SK-N-SH (cell line): ENCODE measurements around the gene SH2D3C. TPM values are rescaled to one million over a fixed set of nuclear protein-coding genes. Genes with fewer than 3 reads are reported as not detected.

ENCODE experiments used
- CTCF ChIA-PET: fragments of 300-600, 350-600 bp; formaldehyde crosslinking; extraction: SDS; loops from one replicate; lab custom pipeline; 2021; lab: Yijun Ruan, JAX
- POLR2A ChIA-PET: fragments of 350-600 bp; sonication (Branson Sonifier 250); formaldehyde crosslinking; extraction: SDS; loops from one replicate; lab custom pipeline; 2020; ENCODE audit warnings: antibody characterized with exemption, inconsistent platforms; lab: Yijun Ruan, JAX
- DNase-seq: peaks from one replicate; pipeline ENCODE4 v3.0.0; 2012
- H2AFZ ChIP-seq: fragments of 200-600 bp; sonication (generic); 2 replicates; pipeline ENCODE4 v1.8.1; 2016; ENCODE audit warnings: antibody characterized with exemption, mild to moderate bottlenecking, low read depth
- H3F3A ChIP-seq: fragments of 200-600 bp; sonication (generic); replicated peaks from 2 replicates; pipeline ENCODE3; 2016; ENCODE audit warnings: antibody characterized with exemption, mild to moderate bottlenecking; ENCODE audit not compliant: insufficient read depth
- H3K27ac ChIP-seq, 2 experiments: fragments of 200-500 bp in 1 of 2; fragments of 200-600 bp in 1 of 2; sonication (Bioruptor generic) in 1 of 2; sonication (generic), shearing (Covaris generic) in 1 of 2; 2 replicates each; pipeline versions ENCODE4 v1.5.1 to v1.6.1; 2014 to 2016; ENCODE audit warnings: low read depth in 2 of 2, inconsistent platforms in 1 of 2, low read length in 1 of 2, mild to moderate bottlenecking in 1 of 2, mixed read lengths in 1 of 2
- H3K27me3 ChIP-seq: fragments of 200-600 bp; sonication (generic), shearing (Covaris generic); 2 replicates; pipeline ENCODE4 v1.6.1; 2016; ENCODE audit warnings: mixed run types; ENCODE audit not compliant: insufficient read depth
- H3K36me3 ChIP-seq, 2 experiments: fragments of 200-500 bp in 1 of 2; fragments of 200-600 bp in 1 of 2; sonication (Bioruptor generic) in 1 of 2; sonication (generic) in 1 of 2; replicated peaks in 1 of 2; 2 replicates each; pipeline versions ENCODE3 to v1.5.1; 2014 to 2016; ENCODE audit warnings: low read length in 1 of 2, mild to moderate bottlenecking in 1 of 2; ENCODE audit not compliant: insufficient read depth in 2 of 2, control insufficient read depth in 1 of 2
- H3K4me1 ChIP-seq, 2 experiments: fragments of 200-500 bp in 1 of 2; fragments of 200-600 bp in 1 of 2; sonication (Bioruptor generic) in 1 of 2; sonication (generic), shearing (Covaris generic) in 1 of 2; 2 replicates each; pipeline versions ENCODE4 v1.5.1 to v1.6.1; 2014 to 2016; ENCODE audit warnings: low read depth in 1 of 2, low read length in 1 of 2, mixed run types in 1 of 2; ENCODE audit not compliant: insufficient read depth in 2 of 2, control insufficient read depth in 1 of 2
- H3K4me2 ChIP-seq: fragments of 200-600 bp; sonication (generic), shearing (Covaris generic); 2 replicates; pipeline ENCODE4 v1.6.1; 2017; ENCODE audit warnings: mixed run types
- H3K4me3 ChIP-seq, 2 experiments: fragments of 200-500 bp in 1 of 2; fragments of 200-600 bp in 1 of 2; sonication (Bioruptor generic) in 1 of 2; sonication (generic), shearing (Covaris generic) in 1 of 2; 2 replicates each; pipeline versions ENCODE4 v1.5.1 to v1.8.1; 2014 to 2016; ENCODE audit warnings: low read depth in 2 of 2, inconsistent platforms in 1 of 2, low read length in 1 of 2, mild to moderate bottlenecking in 1 of 2, mixed read lengths in 1 of 2, moderate library complexity in 1 of 2
- H3K79me2 ChIP-seq: fragments of 200-600 bp; sonication (generic); 2 replicates; pipeline ENCODE4 v1.8.1; 2017; ENCODE audit warnings: mild to moderate bottlenecking; ENCODE audit not compliant: insufficient read depth
- H3K9ac ChIP-seq: fragments of 200-600 bp; sonication (generic); 2 replicates; pipeline ENCODE4 v1.6.1; 2017; ENCODE audit warnings: mixed run types
- H3K9me2 ChIP-seq: fragments of 200-600 bp; sonication (generic); 2 replicates; pipeline ENCODE4 v1.6.1; 2017; ENCODE audit warnings: mixed run types
- H3K9me3 ChIP-seq: fragments of 200-600 bp; sonication (generic); 2 replicates; pipeline ENCODE4 v1.6.1; 2017; ENCODE audit warnings: mixed run types, mild to moderate bottlenecking, moderate library complexity
- H4K20me1 ChIP-seq: fragments of 200-600 bp; sonication (generic); 2 replicates; pipeline ENCODE4 v1.6.1; 2017; ENCODE audit warnings: mild to moderate bottlenecking, mixed run types; ENCODE audit not compliant: insufficient read depth
- CHD2 ChIP-seq: fragments of 150-350 bp; IDR thresholded peaks from 2 replicates; pipeline ENCODE4 v1.6.1; 2018; ENCODE audit warnings: low read length; ENCODE audit not compliant: partially characterized antibody
- ELF1 ChIP-seq: IDR thresholded peaks from 2 replicates; pipeline ENCODE4 v1.4.0; 2012
- EP300 ChIP-seq, 2 experiments: IDR thresholded peaks; 2 replicates each; pipeline versions ENCODE4 v1.4.0 to v1.6.1; 2012; ENCODE audit warnings: borderline replicate concordance in 1 of 2, low read depth in 1 of 2, low read length in 1 of 2
- FOXJ3 ChIP-seq: sonication (generic); formaldehyde crosslinking; IDR thresholded peaks from 2 replicates; pipeline ENCODE4 v1.5.1; 2020; ENCODE audit warnings: mild to moderate bottlenecking, missing genetic modification reagents
- GABPA ChIP-seq: IDR thresholded peaks from 2 replicates; pipeline ENCODE4 v1.4.0; 2012; ENCODE audit warnings: low read depth, mild to moderate bottlenecking
- GATA2 ChIP-seq: sonication (generic); formaldehyde crosslinking; IDR thresholded peaks from 2 replicates; pipeline ENCODE4 v1.5.0; 2020; ENCODE audit warnings: mild to moderate bottlenecking, missing genetic modification reagents
- JUND ChIP-seq: IDR thresholded peaks from 2 replicates; pipeline ENCODE4 v1.4.0; 2012
- MAX ChIP-seq: IDR thresholded peaks from 2 replicates; pipeline ENCODE4 v1.4.0; 2012; ENCODE audit warnings: low read depth
- MEF2A ChIP-seq: IDR thresholded peaks from 2 replicates; pipeline ENCODE4 v1.4.0; 2012; ENCODE audit warnings: low read depth, borderline replicate concordance
- NFIC ChIP-seq: IDR thresholded peaks from 2 replicates; pipeline ENCODE4 v1.4.0; 2012; ENCODE audit warnings: borderline replicate concordance
- PBX3 ChIP-seq: IDR thresholded peaks from 2 replicates; pipeline ENCODE4; 2012
- RAD21 ChIP-seq: IDR thresholded peaks from 2 replicates; pipeline ENCODE4 v1.6.1; 2012; ENCODE audit warnings: mild to moderate bottlenecking, low read length
- RCOR1 ChIP-seq: fragments of 150-350 bp; IDR thresholded peaks from 2 replicates; pipeline ENCODE4 v1.6.1; 2017; ENCODE audit warnings: antibody characterized with exemption, low read length
- RFX5 ChIP-seq: IDR thresholded peaks from 2 replicates; pipeline ENCODE4 v1.6.1; 2012; ENCODE audit warnings: mild to moderate bottlenecking, improper control_type of control experiment, low read length
- RXRA ChIP-seq: IDR thresholded peaks from 2 replicates; pipeline ENCODE4 v1.4.0; 2012; ENCODE audit warnings: low read depth, mild to moderate bottlenecking, borderline replicate concordance
- SMC3 ChIP-seq: IDR thresholded peaks from 2 replicates; pipeline ENCODE4 v1.6.1; 2012; ENCODE audit warnings: low read depth, low read length, improper control_type of control experiment
- TCF12 ChIP-seq: IDR thresholded peaks from 2 replicates; pipeline ENCODE4 v1.4.0; 2012
- TEAD4 ChIP-seq: IDR thresholded peaks from 2 replicates; pipeline ENCODE4 v1.4.0; 2012; ENCODE audit warnings: mild to moderate bottlenecking, borderline replicate concordance; ENCODE audit not compliant: insufficient read depth
- YY1 ChIP-seq: IDR thresholded peaks from 2 replicates; pipeline ENCODE4 v1.4.0; 2012; ENCODE audit warnings: low read depth, mild to moderate bottlenecking
- WGBS: methylation state at CpG from one replicate; pipeline ENCODE4 v1.1.6; 2017; ENCODE audit warnings: low lambda C conversion rate; 5-methylcytosine and 5-hydroxymethylcytosine counted together
- polyA plus RNA-seq, 3 experiments: library from polyadenylated mRNA; depleted of rRNA; stranded (reverse); fragments of >200 nt; gene quantifications; 2 replicates each; pipeline ENCODE4 v1.2.3, GENCODE V29; 2012
- TF ChIP-seq, protein P1 (sequence below): fragments of 150-350 bp; IDR thresholded peaks from 2 replicates; pipeline ENCODE4 v1.6.1; 2017; ENCODE audit warnings: antibody characterized with exemption, low read length, low read depth, borderline replicate concordance
- TF ChIP-seq, protein P2 (sequence below): IDR thresholded peaks from 2 replicates; pipeline ENCODE4 v1.4.0; 2012; ENCODE audit warnings: low read depth, borderline replicate concordance
- TF ChIP-seq, protein P3 (sequence below): IDR thresholded peaks from 2 replicates; pipeline ENCODE4 v1.4.0; 2012; ENCODE audit warnings: low read depth, borderline replicate concordance
- TF ChIP-seq, protein P4 (sequence below): fragments of 200-600 bp; sonication (generic); IDR thresholded peaks from 2 replicates; pipeline ENCODE4 v1.6.1; 2017; ENCODE audit warnings: antibody characterized with exemption, mild to moderate bottlenecking, moderate library complexity

Gene SH2D3C
- polyA plus RNA-seq, 1 of the 3 experiments (the other 2 are of a cell fraction): 0.15 TPM

GRCh38 chr9:127721391-127721821, 57.1 kb downstream of the SH2D3C start:
- no peaks in the 10 kb centered on the region for H3K9me2 ChIP-seq
- 88% methylated on average over 3 of the region's 11 CpGs for WGBS
- no peak overlapping the region for H2AFZ ChIP-seq
- POLR2A ChIA-PET: interaction anchor here (1.0 kb wide), 1 partner anchor 13 kb away, joined by 3 read pairs; no protein-coding TSS in a partner anchor
- H3K9ac ChIP-seq: no peak overlapping the region
- H3K4me3 ChIP-seq: no peak overlapping the region
- no peak for DNase-seq
- peaks cover 0 to 10% of the 10 kb centered on the region in 2 experiments; a peak in 1 of 4 replicates for H3K4me1 ChIP-seq
- TF ChIP-seq RAD21 (no peak), ELF1 (no peak), RCOR1 (no peak), GABPA (no peak), CHD2 (no peak), YY1 (no peak), MAX (no peak)
- TF ChIP-seq, protein P1, sequence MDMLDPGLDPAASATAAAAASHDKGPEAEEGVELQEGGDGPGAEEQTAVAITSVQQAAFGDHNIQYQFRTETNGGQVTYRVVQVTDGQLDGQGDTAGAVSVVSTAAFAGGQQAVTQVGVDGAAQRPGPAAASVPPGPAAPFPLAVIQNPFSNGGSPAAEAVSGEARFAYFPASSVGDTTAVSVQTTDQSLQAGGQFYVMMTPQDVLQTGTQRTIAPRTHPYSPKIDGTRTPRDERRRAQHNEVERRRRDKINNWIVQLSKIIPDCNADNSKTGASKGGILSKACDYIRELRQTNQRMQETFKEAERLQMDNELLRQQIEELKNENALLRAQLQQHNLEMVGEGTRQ: no peak
- H3K27me3 ChIP-seq: no peaks in the 10 kb centered on the region
- no peaks in the 10 kb centered on the region for H3K79me2 ChIP-seq
- no peaks in the 10 kb centered on the region for H3K36me3 ChIP-seq
- peaks cover 3% of the 10 kb centered on the region for H3F3A ChIP-seq
- no peaks in the 10 kb centered on the region for H4K20me1 ChIP-seq
- CTCF ChIA-PET: interaction anchor here (2.4 kb wide), 1 partner anchor 13 kb away, joined by 17 read pairs; the partner anchor contains the start of gene TOR2A
- H3K9me3 ChIP-seq: no peaks in the 10 kb centered on the region
- no peak overlapping the region for H3K4me2 ChIP-seq
- H3K27ac ChIP-seq: no peak overlapping the region

DNA sequence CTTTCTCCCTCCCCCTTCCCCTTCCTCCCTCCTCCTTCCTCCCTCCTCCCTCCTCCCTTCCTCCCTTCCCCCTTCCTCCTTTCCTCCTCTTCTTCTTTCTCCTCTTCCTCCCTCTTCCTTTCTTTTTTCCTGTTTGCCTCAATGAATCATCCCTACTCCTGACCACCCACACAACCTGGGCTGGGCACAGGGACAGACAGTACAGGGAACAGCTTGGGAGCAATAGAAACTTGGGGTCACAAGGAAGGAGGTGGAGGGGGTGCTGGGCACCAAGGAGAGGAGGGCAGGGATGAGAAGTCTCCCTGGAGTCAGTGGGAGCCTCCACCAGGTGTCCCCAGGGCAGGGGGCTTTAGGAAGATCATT, 57.6 kb downstream of the SH2D3C start:
- H3K79me2 ChIP-seq: no peaks in the 10 kb centered on the region
- H3F3A ChIP-seq: peaks cover 3% of the 10 kb centered on the region
- CTCF ChIA-PET: interaction anchor here (1.2 to 1.4 kb wide), 2 partner anchors 14 to 134 kb away, joined by 3 to 5 read pairs; partner anchors contain the start of gene TOR2A
- no peak for DNase-seq
- no peak overlapping the region for H3K4me3 ChIP-seq
- H3K4me2 ChIP-seq: no peak overlapping the region
- H3K9ac ChIP-seq: no peak overlapping the region
- no peaks in the 10 kb centered on the region for H4K20me1 ChIP-seq
- no peaks in the 10 kb centered on the region for H3K36me3 ChIP-seq
- no peak overlapping the region for H3K27ac ChIP-seq
- no peaks in the 10 kb centered on the region for H3K27me3 ChIP-seq
- peaks cover 0 to 15% of the 10 kb centered on the region in 2 experiments; a peak in 1 of 4 replicates for H3K4me1 ChIP-seq
- H2AFZ ChIP-seq: no peak overlapping the region
- TF ChIP-seq EP300 (IDR thresholded peaks at IDR 0.05; ENCODE audit: borderline replicate concordance in 1 of 2, low read depth in 1 of 2, low read length in 1 of 2) (no peak), RFX5 (no peak), FOXJ3 (CRISPR knock-in tag) (no peak), ELF1 (no peak), GATA2 (no peak), RCOR1 (no peak), MEF2A (no peak), NFIC (no peak), RXRA (no peak), TCF12 (no peak), YY1 (no peak), PBX3 (no peak), SMC3 (no peak), JUND (no peak), RAD21 (no peak), TEAD4 (no peak)
- TF ChIP-seq, protein P2, sequence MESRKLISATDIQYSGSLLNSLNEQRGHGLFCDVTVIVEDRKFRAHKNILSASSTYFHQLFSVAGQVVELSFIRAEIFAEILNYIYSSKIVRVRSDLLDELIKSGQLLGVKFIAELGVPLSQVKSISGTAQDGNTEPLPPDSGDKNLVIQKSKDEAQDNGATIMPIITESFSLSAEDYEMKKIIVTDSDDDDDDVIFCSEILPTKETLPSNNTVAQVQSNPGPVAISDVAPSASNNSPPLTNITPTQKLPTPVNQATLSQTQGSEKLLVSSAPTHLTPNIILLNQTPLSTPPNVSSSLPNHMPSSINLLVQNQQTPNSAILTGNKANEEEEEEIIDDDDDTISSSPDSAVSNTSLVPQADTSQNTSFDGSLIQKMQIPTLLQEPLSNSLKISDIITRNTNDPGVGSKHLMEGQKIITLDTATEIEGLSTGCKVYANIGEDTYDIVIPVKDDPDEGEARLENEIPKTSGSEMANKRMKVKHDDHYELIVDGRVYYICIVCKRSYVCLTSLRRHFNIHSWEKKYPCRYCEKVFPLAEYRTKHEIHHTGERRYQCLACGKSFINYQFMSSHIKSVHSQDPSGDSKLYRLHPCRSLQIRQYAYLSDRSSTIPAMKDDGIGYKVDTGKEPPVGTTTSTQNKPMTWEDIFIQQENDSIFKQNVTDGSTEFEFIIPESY: no peak
- TF ChIP-seq, protein P3, sequence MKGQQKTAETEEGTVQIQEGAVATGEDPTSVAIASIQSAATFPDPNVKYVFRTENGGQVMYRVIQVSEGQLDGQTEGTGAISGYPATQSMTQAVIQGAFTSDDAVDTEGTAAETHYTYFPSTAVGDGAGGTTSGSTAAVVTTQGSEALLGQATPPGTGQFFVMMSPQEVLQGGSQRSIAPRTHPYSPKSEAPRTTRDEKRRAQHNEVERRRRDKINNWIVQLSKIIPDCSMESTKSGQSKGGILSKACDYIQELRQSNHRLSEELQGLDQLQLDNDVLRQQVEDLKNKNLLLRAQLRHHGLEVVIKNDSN: no peak
- TF ChIP-seq, protein P4, sequence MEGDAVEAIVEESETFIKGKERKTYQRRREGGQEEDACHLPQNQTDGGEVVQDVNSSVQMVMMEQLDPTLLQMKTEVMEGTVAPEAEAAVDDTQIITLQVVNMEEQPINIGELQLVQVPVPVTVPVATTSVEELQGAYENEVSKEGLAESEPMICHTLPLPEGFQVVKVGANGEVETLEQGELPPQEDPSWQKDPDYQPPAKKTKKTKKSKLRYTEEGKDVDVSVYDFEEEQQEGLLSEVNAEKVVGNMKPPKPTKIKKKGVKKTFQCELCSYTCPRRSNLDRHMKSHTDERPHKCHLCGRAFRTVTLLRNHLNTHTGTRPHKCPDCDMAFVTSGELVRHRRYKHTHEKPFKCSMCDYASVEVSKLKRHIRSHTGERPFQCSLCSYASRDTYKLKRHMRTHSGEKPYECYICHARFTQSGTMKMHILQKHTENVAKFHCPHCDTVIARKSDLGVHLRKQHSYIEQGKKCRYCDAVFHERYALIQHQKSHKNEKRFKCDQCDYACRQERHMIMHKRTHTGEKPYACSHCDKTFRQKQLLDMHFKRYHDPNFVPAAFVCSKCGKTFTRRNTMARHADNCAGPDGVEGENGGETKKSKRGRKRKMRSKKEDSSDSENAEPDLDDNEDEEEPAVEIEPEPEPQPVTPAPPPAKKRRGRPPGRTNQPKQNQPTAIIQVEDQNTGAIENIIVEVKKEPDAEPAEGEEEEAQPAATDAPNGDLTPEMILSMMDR: no peak
- TF ChIP-seq, all 33 proteins: peak for 0
- POLR2A ChIA-PET: no interaction called here
- Histone ChIP-seq H3K9me2 (no peaks in the 10 kb centered on the region), H3K9me3 (no peaks in the 10 kb centered on the region)
